ENCODE results near the gene ZNF460. TPM values are rescaled to one million over a fixed set of nuclear protein-coding genes. Genes with fewer than 3 reads are reported as not detected.

ZNF460 gene
- total RNA-seq, 1 experiment from 2014 or later = 54.1 TPM

- Mint-ChIP-seq H3K36me3 (ENCODE audit: insufficient read depth, unreplicated experiment) (peaks cover 5% of the 10 kb centered on the region), H3K4me3 (ENCODE audit: unreplicated experiment) (no peak overlapping the region), H3K27me3 (ENCODE audit: insufficient read depth, unreplicated experiment) (no peaks in the 10 kb centered on the region), H3K9me3 (ENCODE audit: unreplicated experiment) (no peaks in the 10 kb centered on the region), H3K4me1 (ENCODE audit: low read depth, unreplicated experiment) (no peaks in the 10 kb centered on the region), H3K27ac (ENCODE audit: unreplicated experiment) (no peak overlapping the region)
- no peaks in the 10 kb centered on the region for H3K4me1 ChIP-seq
- H3K27me3 ChIP-seq (replicated peaks; ENCODE audit: control insufficient read depth, insufficient read depth, low read length) = no peaks in the 10 kb centered on the region
- H3K9me3 ChIP-seq = no peaks in the 10 kb centered on the region
- POLR2A ChIA-PET = no interaction called here
- TF ChIP-seq, protein P1, sequence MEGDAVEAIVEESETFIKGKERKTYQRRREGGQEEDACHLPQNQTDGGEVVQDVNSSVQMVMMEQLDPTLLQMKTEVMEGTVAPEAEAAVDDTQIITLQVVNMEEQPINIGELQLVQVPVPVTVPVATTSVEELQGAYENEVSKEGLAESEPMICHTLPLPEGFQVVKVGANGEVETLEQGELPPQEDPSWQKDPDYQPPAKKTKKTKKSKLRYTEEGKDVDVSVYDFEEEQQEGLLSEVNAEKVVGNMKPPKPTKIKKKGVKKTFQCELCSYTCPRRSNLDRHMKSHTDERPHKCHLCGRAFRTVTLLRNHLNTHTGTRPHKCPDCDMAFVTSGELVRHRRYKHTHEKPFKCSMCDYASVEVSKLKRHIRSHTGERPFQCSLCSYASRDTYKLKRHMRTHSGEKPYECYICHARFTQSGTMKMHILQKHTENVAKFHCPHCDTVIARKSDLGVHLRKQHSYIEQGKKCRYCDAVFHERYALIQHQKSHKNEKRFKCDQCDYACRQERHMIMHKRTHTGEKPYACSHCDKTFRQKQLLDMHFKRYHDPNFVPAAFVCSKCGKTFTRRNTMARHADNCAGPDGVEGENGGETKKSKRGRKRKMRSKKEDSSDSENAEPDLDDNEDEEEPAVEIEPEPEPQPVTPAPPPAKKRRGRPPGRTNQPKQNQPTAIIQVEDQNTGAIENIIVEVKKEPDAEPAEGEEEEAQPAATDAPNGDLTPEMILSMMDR (IDR thresholded peaks at IDR 0.05; ENCODE audit: insufficient read depth in 1 of 2, low read depth in 1 of 2, low read length in 1 of 2, severe bottlenecking in 1 of 2, unreplicated experiment in 1 of 2) = no peak
- DNase-seq = no peak
- H3K4me3 ChIP-seq (ENCODE audit: low read depth, low read length) = no peak overlapping the region
- intact Hi-C loops (cut with micrococcal nuclease; ENCODE audit: unreplicated experiment) = no loop called here
- BruUV-seq (replicated peaks) = no TSS peak
- CTCF ChIA-PET = no interaction called here
- H3K36me3 ChIP-seq (ENCODE audit: control insufficient read depth, insufficient read depth, low read length) = no peaks in the 10 kb centered on the region
Observed at GRCh38 chr19:57327993-57328392, 47.7 kb downstream of the ZNF460 start.

DNA sequence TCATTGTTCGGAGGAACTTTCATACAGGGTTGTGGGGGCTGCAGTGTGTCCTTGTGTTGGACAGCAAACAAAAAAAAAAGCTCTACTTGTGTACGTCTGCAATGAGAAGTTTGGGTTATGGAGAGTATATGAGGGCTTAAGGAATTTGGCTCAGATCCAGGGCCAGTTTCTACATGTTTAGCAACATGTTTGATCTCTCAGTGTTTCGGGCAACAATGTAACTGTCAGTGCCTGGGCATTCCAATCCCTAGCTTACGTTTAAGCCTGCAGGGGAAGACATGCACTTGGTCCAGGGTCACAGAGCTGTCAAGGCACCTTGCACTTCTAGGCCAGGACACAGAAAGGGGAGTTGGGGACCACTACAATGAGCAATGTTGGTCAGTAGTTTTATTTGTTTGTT lies 53.9 kb downstream of the ZNF460 start:
- intact Hi-C loops (cut with micrococcal nuclease; ENCODE audit: unreplicated experiment) = no loop called here
- Histone ChIP-seq H3K36me3 (ENCODE audit: control insufficient read depth, insufficient read depth, low read length) (no peaks in the 10 kb centered on the region), H3K4me3 (ENCODE audit: low read depth, low read length) (no peak overlapping the region), H3K4me1 (no peaks in the 10 kb centered on the region), H3K27me3 (replicated peaks; ENCODE audit: control insufficient read depth, insufficient read depth, low read length) (no peaks in the 10 kb centered on the region), H3K9me3 (no peaks in the 10 kb centered on the region)
- Mint-ChIP-seq H3K27me3 (ENCODE audit: insufficient read depth, unreplicated experiment) (no peaks in the 10 kb centered on the region), H3K9me3 (ENCODE audit: unreplicated experiment) (no peaks in the 10 kb centered on the region), H3K4me3 (ENCODE audit: unreplicated experiment) (no peak overlapping the region), H3K36me3 (ENCODE audit: insufficient read depth, unreplicated experiment) (no peaks in the 10 kb centered on the region), H3K27ac (ENCODE audit: unreplicated experiment) (no peak overlapping the region), H3K4me1 (ENCODE audit: low read depth, unreplicated experiment) (no peaks in the 10 kb centered on the region)
- TF ChIP-seq, protein P1 (IDR thresholded peaks at IDR 0.05; ENCODE audit: insufficient read depth in 1 of 2, low read depth in 1 of 2, low read length in 1 of 2, severe bottlenecking in 1 of 2, unreplicated experiment in 1 of 2) = no peak
- DNase-seq = no peak
- ChIA-PET POLR2A (no interaction called here), CTCF (interaction anchor here (0.5 kb wide), 1 partner anchor 30 kb away, joined by 5 read pairs; no protein-coding TSS in a partner anchor)
- BruUV-seq (replicated peaks) = no TSS peak

- Mint-ChIP-seq H3K9me3 (ENCODE audit: unreplicated experiment) (no peaks in the 10 kb centered on the region), H3K27ac (ENCODE audit: unreplicated experiment) (no peak overlapping the region), H3K36me3 (ENCODE audit: insufficient read depth, unreplicated experiment) (no peaks in the 10 kb centered on the region), H3K27me3 (ENCODE audit: insufficient read depth, unreplicated experiment) (no peaks in the 10 kb centered on the region), H3K4me3 (ENCODE audit: unreplicated experiment) (no peak overlapping the region), H3K4me1 (ENCODE audit: low read depth, unreplicated experiment) (no peaks in the 10 kb centered on the region)
- no peak overlapping the region for H3K4me3 ChIP-seq (ENCODE audit: low read depth, low read length)
- H3K4me1 ChIP-seq = no peaks in the 10 kb centered on the region
- H3K36me3 ChIP-seq (ENCODE audit: control insufficient read depth, insufficient read depth, low read length) = no peaks in the 10 kb centered on the region
- no TSS peak for BruUV-seq (replicated peaks)
- H3K9me3 ChIP-seq = no peaks in the 10 kb centered on the region
- DNase-seq = no peak
- intact Hi-C loops (cut with micrococcal nuclease; ENCODE audit: unreplicated experiment) = no loop called here
- CTCF ChIA-PET = no interaction called here
- TF ChIP-seq, protein P1 (IDR thresholded peaks at IDR 0.05; ENCODE audit: insufficient read depth in 1 of 2, low read depth in 1 of 2, low read length in 1 of 2, severe bottlenecking in 1 of 2, unreplicated experiment in 1 of 2) = no peak
- H3K27me3 ChIP-seq (replicated peaks; ENCODE audit: control insufficient read depth, insufficient read depth, low read length) = no peaks in the 10 kb centered on the region
- POLR2A ChIA-PET = no interaction called here
Observed at GRCh38 chr19:57338877-57339276, 58.6 kb downstream of the ZNF460 start.

Data from Caco-2 (cell line).